ENCODE data around the gene SPINK4. TPM values are rescaled to one million over a fixed set of nuclear protein-coding genes. Genes with fewer than 3 reads are reported as not detected.

SPINK4 gene
- not detected in 2 replicates for total RNA-seq

GRCh38 chr9:33239921-33240320, at the start of gene SPINK4:
SPINK4 (plus strand) TSS chr9:33240167; CDS start chr9:33240209, 42 bp downstream.

GRCh38 chr9:33264473-33265177, 24.7 kb downstream of the SPINK4 start, which contains the start of the genes BAG1 and CHMP5:
BAG1 (minus strand) TSS chr9:33264708.
CHMP5 (plus strand) TSS chr9:33265049; CDS start chr9:33265079, 30 bp downstream.

GRCh38 chr9:33290247-33291030, 50.5 kb downstream of the SPINK4 start, which contains the start of gene NFX1:
NFX1 (plus strand) TSS chr9:33290516; CDS start chr9:33290573, 57 bp downstream.

Other genes with a start within 250 kb of the SPINK4 start
- 24.2 and 30.4 TPM in 2 replicates for gene APTX, start 238.5 kb upstream of the SPINK4 start, total RNA-seq
- 64.4 and 67.5 TPM in 2 replicates for gene DNAJA1, start 214.9 kb upstream of the SPINK4 start, total RNA-seq
- 29.3 and 30.3 TPM in 2 replicates for gene SMU1, start 163.5 kb upstream of the SPINK4 start, total RNA-seq
- 95.8 and 98.5 TPM in 2 replicates for gene B4GALT1, start 72.8 kb upstream of the SPINK4 start, total RNA-seq
- 21.9 and 25.0 TPM in 2 replicates for gene BAG1, start 24.5 kb downstream of the SPINK4 start, total RNA-seq
- 45.6 and 55.6 TPM in 2 replicates for gene CHMP5, start 24.9 kb downstream of the SPINK4 start, total RNA-seq
- gene NFX1, start 50.3 kb downstream of the SPINK4 start, total RNA-seq, result 38.3 and 40.3 TPM in 2 replicates
- gene AQP7, start 162.4 kb downstream of the SPINK4 start, total RNA-seq, result not detected in 2 replicates
- gene AQP3, start 207.4 kb downstream of the SPINK4 start, total RNA-seq, result 0.24 and 0.32 TPM in 2 replicates
- 32.9 and 34.9 TPM in 2 replicates for gene NOL6, start 233.8 kb downstream of the SPINK4 start, total RNA-seq